Effector memory CD4-positive, alpha-beta T cell (primary cell): ENCODE data around the gene TDRD10.
A peak's percentile ranks its signal among the peaks of the same experiment; 100 is the strongest.

Experiments
- DNase-seq, 3 donors: peaks; one replicate each; pipeline ENCODE4 v3.0.0-alpha.2; 2020
- H3K27ac ChIP-seq: 2 replicates; pipeline ENCODE4 v1.7.0; 2013; ENCODE audit warnings: mild to moderate bottlenecking, low read length, moderate library complexity; ENCODE audit not compliant: insufficient read depth, poor library complexity, severe bottlenecking
- H3K27me3 ChIP-seq: replicated peaks from 2 replicates; pipeline ENCODE4 v1.7.0; 2013; ENCODE audit warnings: mild to moderate bottlenecking, low read length; ENCODE audit not compliant: insufficient read depth, control insufficient read depth, poor library complexity, severe bottlenecking
- H3K36me3 ChIP-seq: 2 replicates; pipeline ENCODE4 v1.7.0; 2013; ENCODE audit warnings: mild to moderate bottlenecking, low read length, moderate library complexity; ENCODE audit not compliant: control insufficient read depth, insufficient read depth
- H3K4me1 ChIP-seq: 2 replicates; pipeline ENCODE4 v1.7.0; 2013; ENCODE audit warnings: low read length, mild to moderate bottlenecking; ENCODE audit not compliant: control insufficient read depth, insufficient read depth, poor library complexity, severe bottlenecking
- H3K4me3 ChIP-seq: 2 replicates; pipeline ENCODE4 v1.7.0; 2013; ENCODE audit warnings: low read length, low read depth, mild to moderate bottlenecking; ENCODE audit not compliant: insufficient read depth, poor library complexity, severe bottlenecking
- H3K9me3 ChIP-seq: 2 replicates; pipeline ENCODE4 v1.7.0; 2013; ENCODE audit warnings: mild to moderate bottlenecking, low read length, moderate library complexity; ENCODE audit not compliant: control insufficient read depth

The TDRD10 gene

GRCh38 chr1:154551474-154551873 is 49.5 kb downstream of the TDRD10 start:
- H3K36me3 ChIP-seq: peaks cover 71% of the 10 kb centered on the region
- no peak overlapping the region for H3K4me3 ChIP-seq
- H3K4me1 ChIP-seq: peaks cover 4% of the 10 kb centered on the region

GRCh38 chr1:154552036-154552435 is 50.0 kb downstream of the TDRD10 start:
- DNase-seq: no peak
- H3K4me3 ChIP-seq: no peak overlapping the region
- H3K27me3 ChIP-seq: no peaks in the 10 kb centered on the region
- peaks cover 10% of the 10 kb centered on the region for H3K4me1 ChIP-seq
- peaks cover 71% of the 10 kb centered on the region for H3K36me3 ChIP-seq
- no peak overlapping the region for H3K27ac ChIP-seq
- no peaks in the 10 kb centered on the region for H3K9me3 ChIP-seq

More at GRCh38 chr1:154551474-154551873, 49.5 kb downstream of the TDRD10 start:
- Histone ChIP-seq H3K27ac (no peak overlapping the region), H3K9me3 (no peaks in the 10 kb centered on the region), H3K27me3 (no peaks in the 10 kb centered on the region)
- DNase-seq: no peak

- Histone ChIP-seq H3K4me3 (no peak overlapping the region), H3K9me3 (no peaks in the 10 kb centered on the region), H3K36me3 (peaks cover 71% of the 10 kb centered on the region), H3K27ac (no peak overlapping the region), H3K4me1 (peaks cover 14% of the 10 kb centered on the region), H3K27me3 (no peaks in the 10 kb centered on the region)
- no peak for DNase-seq
Observed at GRCh38 chr1:154553056-154554030, 51.3 kb downstream of the TDRD10 start.

- H3K9me3 ChIP-seq: no peaks in the 10 kb centered on the region
- H3K36me3 ChIP-seq: peaks cover 49% of the 10 kb centered on the region
- no peak overlapping the region for H3K4me3 ChIP-seq
- H3K27ac ChIP-seq: peak overlapping the region; percentile 67
- H3K27me3 ChIP-seq: no peaks in the 10 kb centered on the region
- peaks cover 14% of the 10 kb centered on the region for H3K4me1 ChIP-seq
- DNase-seq: no peak
Observed at GRCh38 chr1:154556422-154556821, 54.4 kb downstream of the TDRD10 start.

- no peaks in the 10 kb centered on the region for H3K27me3 ChIP-seq
- peak overlapping the region; percentile 67 for H3K27ac ChIP-seq
- H3K36me3 ChIP-seq: peaks cover 40% of the 10 kb centered on the region
- H3K9me3 ChIP-seq: no peaks in the 10 kb centered on the region
- peak overlapping the region; percentile 75 for H3K4me3 ChIP-seq
- no peak for DNase-seq
- peaks cover 14% of the 10 kb centered on the region for H3K4me1 ChIP-seq
Observed at GRCh38 chr1:154557248-154557938, 55.4 kb downstream of the TDRD10 start.

GRCh38 chr1:154557939-154558719 is 56.1 kb downstream of the TDRD10 start, which contains the start of gene UBE2Q1:
TSS of gene UBE2Q1 (minus strand) at chr1:154558662. CDS start at chr1:154558553, 109 bp downstream.
- peak in 2 of 3 donors; percentile 23 to 37 for DNase-seq
- no peaks in the 10 kb centered on the region for H3K9me3 ChIP-seq
- H3K4me3 ChIP-seq: peak within 1 kb of the TSS; percentile 75
- H3K27me3 ChIP-seq: no peaks in the 10 kb centered on the region
- H3K27ac ChIP-seq: peak within 1 kb of the TSS; percentile 69
- peaks cover 14% of the 10 kb centered on the region for H3K4me1 ChIP-seq
- peaks cover 32% of the 10 kb centered on the region for H3K36me3 ChIP-seq

- DNase-seq: peak; percentile 99 to 100 (median 100)
- Histone ChIP-seq H3K27ac (peak overlapping the region; percentile 69), H3K4me1 (peaks cover 14% of the 10 kb centered on the region), H3K4me3 (peak overlapping the region; percentile 56), H3K27me3 (no peaks in the 10 kb centered on the region), H3K9me3 (no peaks in the 10 kb centered on the region), H3K36me3 (peaks cover 25% of the 10 kb centered on the region)
Observed at GRCh38 chr1:154558720-154559465, 56.9 kb downstream of the TDRD10 start.

- H3K27ac ChIP-seq: peak overlapping the region; percentile 69
- H3K4me3 ChIP-seq: peak overlapping the region; percentile 56
- no peaks in the 10 kb centered on the region for H3K9me3 ChIP-seq
- H3K27me3 ChIP-seq: no peaks in the 10 kb centered on the region
- peaks cover 18% of the 10 kb centered on the region for H3K36me3 ChIP-seq
- peak; percentile 49 to 77 (median 69) for DNase-seq
- H3K4me1 ChIP-seq: peaks cover 14% of the 10 kb centered on the region
Observed at GRCh38 chr1:154559466-154560044, 57.5 kb downstream of the TDRD10 start.

GRCh38 chr1:154565876-154566275 is 63.9 kb downstream of the TDRD10 start:
- Histone ChIP-seq H3K27me3 (peaks cover 22% of the 10 kb centered on the region), H3K36me3 (no peaks in the 10 kb centered on the region), H3K9me3 (no peaks in the 10 kb centered on the region), H3K4me1 (peaks cover 8% of the 10 kb centered on the region), H3K27ac (no peak overlapping the region), H3K4me3 (no peak overlapping the region)
- no peak for DNase-seq
